CD4-positive, alpha-beta T cell (primary cell): ENCODE results near the gene TFPI. TPM values are rescaled to one million over a fixed set of nuclear protein-coding genes. Genes with fewer than 3 reads are reported as not detected.

Source experiments
- ATAC-seq: fragments of 200-7000 bp; cut with Tn5 transposase; one replicate; pipeline ENCODE4 v1.10.0; 2022; ENCODE audit warnings: mild to moderate bottlenecking; ENCODE audit not compliant: poor library complexity
- CTCF ChIA-PET: fragments of 350-600 bp; sonication (Branson Sonifier 250); formaldehyde crosslinking; loops from one replicate; lab custom pipeline; 2021; ENCODE audit warnings: antibody characterized with exemption, inconsistent platforms; lab: Charles Lee
- POLR2A ChIA-PET: fragments of 350-600 bp; sonication (Branson Sonifier 250); formaldehyde crosslinking; loops from one replicate; lab custom pipeline; 2021; ENCODE audit warnings: antibody characterized with exemption, inconsistent platforms; lab: Charles Lee
- DNase-seq, 14 experiments: peaks; one replicate each; pipeline ENCODE4 v3.0.0-alpha.2; 2013 to 2020; ENCODE audit warnings: mixed read lengths in 2 of 14
- H3K27ac ChIP-seq, 2 donors: one replicate each; pipeline versions ENCODE4 v1.5.1 to v1.7.0; 2013; ENCODE audit warnings: low read length in 2 of 2, low read depth in 1 of 2, mild to moderate bottlenecking in 1 of 2
- H3K27me3 ChIP-seq, 2 experiments: 1 replicate in 1 of 2; 2 replicates in 1 of 2; pipeline versions ENCODE4 v1.6.1 to v1.7.0; 2013; ENCODE audit warnings: low read length in 2 of 2, control low read depth in 1 of 2, mild to moderate bottlenecking in 1 of 2, moderate library complexity in 1 of 2; ENCODE audit not compliant: insufficient read depth in 2 of 2, control insufficient read depth in 1 of 2
- H3K36me3 ChIP-seq: one replicate; pipeline ENCODE4 v1.6.1; 2013; ENCODE audit warnings: low read length, control low read depth; ENCODE audit not compliant: insufficient read depth
- H3K4me1 ChIP-seq: one replicate; pipeline ENCODE4 v1.6.1; 2013; ENCODE audit warnings: low read length, control low read depth; ENCODE audit not compliant: insufficient read depth
- H3K4me3 ChIP-seq: one replicate; pipeline ENCODE4 v1.5.1; 2013; ENCODE audit warnings: mild to moderate bottlenecking, low read length, moderate library complexity
- H3K9me3 ChIP-seq, 2 experiments: 1 replicate in 1 of 2; 2 replicates in 1 of 2; pipeline versions ENCODE4 v1.6.1 to v1.7.0; 2013; ENCODE audit warnings: low read length in 2 of 2, mild to moderate bottlenecking in 2 of 2, control low read depth in 1 of 2, moderate library complexity in 1 of 2; ENCODE audit not compliant: control insufficient read depth in 1 of 2, insufficient read depth in 1 of 2
- H3K27ac Mint-ChIP-seq: one replicate; pipeline ENCODE4 v1.8.0; 2020; ENCODE audit warnings: mixed read lengths
- H3K27me3 Mint-ChIP-seq: one replicate; pipeline ENCODE4 v1.8.0; 2021; ENCODE audit warnings: mixed read lengths
- H3K36me3 Mint-ChIP-seq: one replicate; pipeline ENCODE4 v1.8.0; 2021; ENCODE audit warnings: low read depth, mixed read lengths
- H3K4me1 Mint-ChIP-seq: one replicate; pipeline ENCODE4 v1.8.0; 2021; ENCODE audit warnings: low read depth, mixed read lengths
- H3K4me3 Mint-ChIP-seq: one replicate; pipeline ENCODE4 v1.8.0; 2020; ENCODE audit warnings: mild to moderate bottlenecking, mixed read lengths
- H3K9me3 Mint-ChIP-seq: one replicate; pipeline ENCODE4 v1.8.0; 2020; ENCODE audit warnings: mixed read lengths
- CTCF ChIP-seq: fragments of 200-600 bp; IDR thresholded peaks from one replicate; pipeline ENCODE4 v1.8.0; 2022; ENCODE audit warnings: antibody characterized with exemption, mild to moderate bottlenecking
- intact Hi-C, 2 experiments: fragments of 100-400 bp; cut with DNase I in 1 of 2; cut with micrococcal nuclease in 1 of 2; formaldehyde crosslinking; loops; one replicate each; pipeline versions ENCODE4 v1.15.1 to v1.9.0; 2023 to 2025; cut with DNase I, micrococcal nuclease
- total RNA-seq, 174 experiments: library from RNA in 2 of 174; stranded (reverse) in 2 of 174; gene quantifications; one replicate each; pipeline ENCODE4 v1.2.3 and lab custom pipeline; 2021 to 2026

TFPI gene
- total RNA-seq, 2 experiments from 2014 or later = 0.17 TPM; not detected in 1

GRCh38 chr2:187442778-187443177 is 111.5 kb downstream of the TFPI start:
- Mint-ChIP-seq H3K36me3 (no peaks in the 10 kb centered on the region), H3K27me3 (no peaks in the 10 kb centered on the region), H3K9me3 (no peaks in the 10 kb centered on the region), H3K27ac (no peak overlapping the region), H3K4me1 (peaks cover 6% of the 10 kb centered on the region), H3K4me3 (no peak overlapping the region)
- no peak for TF ChIP-seq CTCF
- Histone ChIP-seq H3K36me3 (no peaks in the 10 kb centered on the region), H3K27ac (no peak overlapping the region), H3K27me3 (no peaks in the 10 kb centered on the region), H3K9me3 (no peaks in the 10 kb centered on the region), H3K4me1 (no peaks in the 10 kb centered on the region), H3K4me3 (no peak overlapping the region)
- no peak for DNase-seq
- POLR2A ChIA-PET = no interaction called here
- CTCF ChIA-PET = no interaction called here
- intact Hi-C loops = no loop called here
- no peak for ATAC-seq

- H3K9me3 Mint-ChIP-seq = no peaks in the 10 kb centered on the region
- no peak for DNase-seq
- H3K4me1 Mint-ChIP-seq = peaks cover 4% of the 10 kb centered on the region
- ChIA-PET CTCF (no interaction called here), POLR2A (no interaction called here)
- TF ChIP-seq CTCF = no peak
- H3K4me1 ChIP-seq = no peaks in the 10 kb centered on the region
- no peak overlapping the region for H3K27ac ChIP-seq
- H3K36me3 Mint-ChIP-seq = no peaks in the 10 kb centered on the region
- H3K27ac Mint-ChIP-seq = no peak overlapping the region
- intact Hi-C loops = no loop called here
- H3K27me3 ChIP-seq = no peaks in the 10 kb centered on the region
- H3K9me3 ChIP-seq = no peaks in the 10 kb centered on the region
- no peaks in the 10 kb centered on the region for H3K36me3 ChIP-seq
- no peak for ATAC-seq
- no peak overlapping the region for H3K4me3 Mint-ChIP-seq
- no peak overlapping the region for H3K4me3 ChIP-seq
- H3K27me3 Mint-ChIP-seq = no peaks in the 10 kb centered on the region
Observed at GRCh38 chr2:187442378-187442777, 111.9 kb downstream of the TFPI start.

GRCh38 chr2:187440101-187440675 is 114.0 kb downstream of the TFPI start:
- Mint-ChIP-seq H3K36me3 (no peaks in the 10 kb centered on the region), H3K27me3 (no peaks in the 10 kb centered on the region), H3K9me3 (no peaks in the 10 kb centered on the region), H3K4me3 (no peak overlapping the region), H3K27ac (no peak overlapping the region), H3K4me1 (no peaks in the 10 kb centered on the region)
- H3K36me3 ChIP-seq = no peaks in the 10 kb centered on the region
- no peak overlapping the region for H3K27ac ChIP-seq
- CTCF ChIA-PET = no interaction called here
- H3K27me3 ChIP-seq = no peaks in the 10 kb centered on the region
- intact Hi-C loops = no loop called here
- DNase-seq = no peak
- ATAC-seq = no peak
- H3K9me3 ChIP-seq = no peaks in the 10 kb centered on the region
- no peak for TF ChIP-seq CTCF
- no peaks in the 10 kb centered on the region for H3K4me1 ChIP-seq
- POLR2A ChIA-PET = no interaction called here
- no peak overlapping the region for H3K4me3 ChIP-seq
